Peyer's patch (tissue), 4 donors: Measurements from ENCODE around the gene KISS1. TPM values are rescaled to one million over a fixed set of nuclear protein-coding genes. Genes with fewer than 3 reads are reported as not detected.
"Not testable (repeated sequence)": the region's sequence is repeated elsewhere in the genome, so short reads cannot be mapped to it uniquely, and the experiment has no call there.

Source experiments
- DNase-seq, 3 donors: peaks; one replicate each; pipeline ENCODE4 v3.0.0-alpha.2; 2017 to 2019
- H3K27ac ChIP-seq, 4 donors: fragments of 200-600 bp; sonication (generic); one replicate each; pipeline ENCODE4 v1.5.1; 2016 to 2019
- H3K27me3 ChIP-seq, 2 donors: fragments of 200-600 bp; sonication (generic); one replicate each; pipeline ENCODE4 v1.5.1; 2019
- H3K36me3 ChIP-seq, 3 donors: fragments of 200-600 bp; sonication (generic); one replicate each; pipeline ENCODE4 v1.5.1; 2016 to 2019
- H3K4me1 ChIP-seq, 4 donors: fragments of 200-600 bp; sonication (generic); one replicate each; pipeline ENCODE4 v1.5.1; 2016 to 2019
- H3K4me3 ChIP-seq, 4 donors: fragments of 200-600 bp; sonication (generic); 1 replicate in 3 of 4; 2 replicates in 1 of 4; pipeline ENCODE4 v1.5.1; 2016 to 2019; ENCODE audit warnings: mild to moderate bottlenecking in 1 of 4
- H3K9me3 ChIP-seq, 4 donors: fragments of 200-600 bp; sonication (generic); one replicate each; pipeline ENCODE4 v1.5.1; 2016 to 2019; ENCODE audit warnings: mild to moderate bottlenecking in 1 of 4
- CTCF ChIP-seq, 6 experiments: fragments of 450-650 bp in 4 of 6; fragments of 200-600 bp in 2 of 6; sonication (generic) in 1 of 6; IDR thresholded peaks; one replicate each; pipeline ENCODE4 v1.5.1; 2017 to 2019; ENCODE audit warnings: antibody characterized with exemption in 6 of 6, mild to moderate bottlenecking in 3 of 6, moderate library complexity in 1 of 6
- POLR2A ChIP-seq, 2 donors: fragments of 450-650 bp; IDR thresholded peaks; one replicate each; pipeline ENCODE4 v1.5.1; 2017; ENCODE audit warnings: antibody characterized with exemption in 2 of 2, mild to moderate bottlenecking in 2 of 2, moderate library complexity in 2 of 2
- total RNA-seq, 4 donors: library from RNA; depleted of rRNA; stranded (reverse); fragments of >200 nt; gene quantifications; one replicate each; pipeline ENCODE4 v1.1.0, GENCODE V29; 2016

Gene KISS1
- 1 to 10 TPM in 2 of 4 donors, not detected in 2; 3.0 to 7.0 TPM for total RNA-seq

GRCh38 chr1:204196068-204196795 lies at the start of gene KISS1:
KISS1 (minus strand) TSS chr1:204196491; CDS start chr1:204192876, 3,615 bp downstream.
- Histone ChIP-seq H3K4me1 (no peaks in the 10 kb centered on the region), H3K27ac (no peak within 1 kb of the TSS), H3K36me3 (no peaks in the 10 kb centered on the region), H3K9me3 (no peaks in the 10 kb centered on the region), H3K4me3 (no peak within 1 kb of the TSS), H3K27me3 (no peaks in the 10 kb centered on the region)
- TF ChIP-seq CTCF (IDR thresholded peaks at IDR 0.05) (no peak), POLR2A (IDR thresholded peaks at IDR 0.05) (no peak)
- no peak for DNase-seq

GRCh38 chr1:204242920-204243319 lies 46.6 kb upstream of the KISS1 start:
- H3K36me3 ChIP-seq = peaks cover 0 to 63% (median 0%) of the 10 kb centered on the region in 3 donors

GRCh38 chr1:204241914-204242313 lies 45.6 kb upstream of the KISS1 start:
- Histone ChIP-seq H3K9me3 (no peaks in the 10 kb centered on the region), H3K27me3 (no peaks in the 10 kb centered on the region), H3K36me3 (peaks cover 0 to 63% (median 0%) of the 10 kb centered on the region in 3 donors), H3K27ac (no peak overlapping the region), H3K4me1 (no peaks in the 10 kb centered on the region), H3K4me3 (no peak overlapping the region)
- DNase-seq = no peak
- TF ChIP-seq POLR2A (IDR thresholded peaks at IDR 0.05) = no peak
- TF ChIP-seq CTCF (IDR thresholded peaks at IDR 0.05) = no peak

More at GRCh38 chr1:204242920-204243319, 46.6 kb upstream of the KISS1 start:
- H3K27ac ChIP-seq = no peak overlapping the region
- no peaks in the 10 kb centered on the region for H3K4me1 ChIP-seq
- no peaks in the 10 kb centered on the region for H3K27me3 ChIP-seq
- H3K4me3 ChIP-seq = no peak overlapping the region
- DNase-seq = no peak
- H3K9me3 ChIP-seq = no peaks in the 10 kb centered on the region
- no peak for TF ChIP-seq POLR2A (IDR thresholded peaks at IDR 0.05)
- TF ChIP-seq CTCF (IDR thresholded peaks at IDR 0.05) = no peak

- Histone ChIP-seq H3K4me1 (no peaks in the 10 kb centered on the region), H3K27ac (no peak overlapping the region), H3K27me3 (no peaks in the 10 kb centered on the region), H3K4me3 (no peak overlapping the region), H3K9me3 (no peaks in the 10 kb centered on the region), H3K36me3 (peaks cover 0 to 70% (median 0%) of the 10 kb centered on the region in 3 donors)
- DNase-seq = no peak
- TF ChIP-seq POLR2A (IDR thresholded peaks at IDR 0.05) (no peak), CTCF (IDR thresholded peaks at IDR 0.05) (no peak)
Measured at GRCh38 chr1:204241050-204241449, 44.8 kb upstream of the KISS1 start.

- Histone ChIP-seq H3K27me3 (no peaks in the 10 kb centered on the region), H3K36me3 (peaks cover 0 to 68% (median 0%) of the 10 kb centered on the region in 3 donors), H3K4me3 (no peak overlapping the region), H3K27ac (no peak overlapping the region), H3K9me3 (no peaks in the 10 kb centered on the region), H3K4me1 (no peaks in the 10 kb centered on the region)
- DNase-seq = no peak
- TF ChIP-seq POLR2A (IDR thresholded peaks at IDR 0.05) = no peak
- TF ChIP-seq CTCF (IDR thresholded peaks at IDR 0.05) = no peak
Measured at GRCh38 chr1:204240233-204240632, 43.9 kb upstream of the KISS1 start.

- not testable (repeated sequence) for H3K4me3 ChIP-seq, H3K4me1 ChIP-seq, H3K27me3 ChIP-seq, DNase-seq, H3K27ac ChIP-seq, H3K9me3 ChIP-seq
- peaks cover 0 to 60% (median 0%) of the 10 kb centered on the region in 3 donors for H3K36me3 ChIP-seq
Measured at GRCh38 chr1:204239401-204239800, 43.1 kb upstream of the KISS1 start.

GRCh38 chr1:204238520-204238919 lies 42.2 kb upstream of the KISS1 start:
- not testable (repeated sequence) for DNase-seq

GRCh38 chr1:204237515-204237914 lies 41.2 kb upstream of the KISS1 start:
- H3K4me1 ChIP-seq, H3K4me3 ChIP-seq, H3K27ac ChIP-seq, DNase-seq, H3K27me3 ChIP-seq, H3K9me3 ChIP-seq: not testable (repeated sequence)
- peaks cover 0 to 70% (median 0%) of the 10 kb centered on the region in 3 donors for H3K36me3 ChIP-seq

More at GRCh38 chr1:204238520-204238919, 42.2 kb upstream of the KISS1 start:
- peaks cover 0 to 62% (median 0%) of the 10 kb centered on the region in 3 donors for H3K36me3 ChIP-seq
- not testable (repeated sequence) for H3K4me1 ChIP-seq, H3K4me3 ChIP-seq, H3K27ac ChIP-seq, H3K27me3 ChIP-seq, H3K9me3 ChIP-seq
